IMR-90 (cell line): ENCODE data around the gene TUBB4A. TPM values are rescaled to one million over a fixed set of nuclear protein-coding genes. Genes with fewer than 3 reads are reported as not detected.

Source experiments
- ATAC-seq: fragments of 200-7000 bp; cut with Tn5 transposase; 2 replicates; pipeline ENCODE4 v1.9.1; 2020; ENCODE audit warnings: low read depth, mild to moderate bottlenecking, moderate library complexity
- BruUV-seq: library from RNA; stranded (reverse); fragments of 400-500 nt; replicated peaks from 2 replicates; lab custom pipeline; 2021; lab: Mats Ljungman, UMichigan
- CTCF ChIA-PET: fragments of 300-600 bp; formaldehyde crosslinking; extraction: SDS; loops from one replicate; lab custom pipeline; 2021; ENCODE audit warnings: antibody characterized with exemption; lab: Yijun Ruan, JAX
- POLR2A ChIA-PET: fragments of 300-600 bp; sonication (Branson Sonifier 250); formaldehyde crosslinking; loops from one replicate; lab custom pipeline; 2022; ENCODE audit warnings: antibody characterized with exemption; ENCODE audit not compliant: unreplicated experiment; lab: Charles Lee
- DNase-seq: peaks from one replicate; pipeline ENCODE4 v3.0.0; 2013
- H2AFZ ChIP-seq: replicated peaks from 2 replicates; pipeline ENCODE3; 2013; ENCODE audit warnings: low read length, mild to moderate bottlenecking; ENCODE audit not compliant: poor library complexity
- H2AK5ac ChIP-seq: 2 replicates; pipeline ENCODE4 v1.6.1; 2013; ENCODE audit warnings: low read depth, low read length, inconsistent platforms
- H2AK9ac ChIP-seq: replicated peaks from 2 replicates; pipeline ENCODE3; 2013; ENCODE audit warnings: mild to moderate bottlenecking, low read depth, low read length, moderate library complexity; ENCODE audit not compliant: poor library complexity
- H2BK120ac ChIP-seq: 2 replicates; pipeline ENCODE4 v1.6.1; 2013; ENCODE audit warnings: low read depth, low read length, inconsistent platforms
- H2BK15ac ChIP-seq: 3 replicates; pipeline ENCODE4 v1.6.1; 2013; ENCODE audit warnings: low read depth, low read length, inconsistent platforms
- H2BK20ac ChIP-seq: 2 replicates; pipeline ENCODE4 v1.6.1; 2013; ENCODE audit warnings: low read depth, mild to moderate bottlenecking, inconsistent platforms, low read length, moderate library complexity
- H2BK5ac ChIP-seq: 2 replicates; pipeline ENCODE4 v1.6.1; 2013; ENCODE audit warnings: mild to moderate bottlenecking, low read depth, low read length, inconsistent platforms; ENCODE audit not compliant: poor library complexity, severe bottlenecking
- H3K14ac ChIP-seq: replicated peaks from 2 replicates; pipeline ENCODE4 v1.6.1; 2013; ENCODE audit warnings: low read depth, low read length, inconsistent platforms
- H3K18ac ChIP-seq: 2 replicates; pipeline ENCODE4 v1.6.1; 2013; ENCODE audit warnings: low read depth, low read length, control low read depth
- H3K23ac ChIP-seq: 2 replicates; pipeline ENCODE4 v1.6.1; 2013; ENCODE audit warnings: low read depth, low read length, inconsistent platforms
- H3K27ac ChIP-seq: 2 replicates; pipeline ENCODE4 v1.5.1; 2013; ENCODE audit warnings: mild to moderate bottlenecking, control low read depth, low read length; ENCODE audit not compliant: insufficient read depth
- H3K27me3 ChIP-seq: 2 replicates; pipeline ENCODE4 v1.6.1; 2013; ENCODE audit warnings: low read length; ENCODE audit not compliant: control insufficient read depth, insufficient read depth
- H3K36me3 ChIP-seq: 2 replicates; pipeline ENCODE4 v1.6.1; 2013; ENCODE audit warnings: low read length, mixed read lengths; ENCODE audit not compliant: control insufficient read depth, insufficient read depth
- H3K4ac ChIP-seq: 2 replicates; pipeline ENCODE4 v1.6.1; 2013; ENCODE audit warnings: low read depth, low read length, inconsistent platforms
- H3K4me1 ChIP-seq: 2 replicates; pipeline ENCODE4 v1.6.1; 2013; ENCODE audit warnings: low read length, mixed read lengths; ENCODE audit not compliant: control insufficient read depth, insufficient read depth
- H3K4me2 ChIP-seq: 2 replicates; pipeline ENCODE4 v1.6.1; 2013; ENCODE audit warnings: low read depth, mild to moderate bottlenecking, control low read depth, low read length, moderate library complexity
- H3K4me3 ChIP-seq: 2 replicates; pipeline ENCODE4 v1.5.1; 2013; ENCODE audit warnings: low read depth, mild to moderate bottlenecking, control low read depth, low read length, moderate library complexity; ENCODE audit not compliant: insufficient read depth
- H3K56ac ChIP-seq: 2 replicates; pipeline ENCODE4 v1.6.1; 2013; ENCODE audit warnings: low read length, inconsistent platforms; ENCODE audit not compliant: insufficient read depth; ENCODE audit errors: extremely low read depth
- H3K79me1 ChIP-seq, 2 experiments: 2 replicates each; pipeline ENCODE4 v1.6.1; 2013; ENCODE audit warnings: low read length in 2 of 2, inconsistent platforms in 1 of 2, low read depth in 1 of 2
- H3K9ac ChIP-seq: 2 replicates; pipeline ENCODE4 v1.6.1; 2013; ENCODE audit warnings: low read depth, low read length, control low read depth
- H3K9me1 ChIP-seq: 2 replicates; pipeline ENCODE4 v1.6.1; 2013; ENCODE audit warnings: low read length, inconsistent platforms; ENCODE audit not compliant: insufficient read depth
- H3K9me3 ChIP-seq: 2 replicates; pipeline ENCODE4 v1.6.1; 2013; ENCODE audit warnings: low read length; ENCODE audit not compliant: control insufficient read depth, insufficient read depth
- H4K20me1 ChIP-seq: 2 replicates; pipeline ENCODE4 v1.6.1; 2013; ENCODE audit warnings: low read length, inconsistent platforms; ENCODE audit not compliant: insufficient read depth
- H4K5ac ChIP-seq: 2 replicates; pipeline ENCODE4 v1.6.1; 2013; ENCODE audit warnings: mild to moderate bottlenecking, low read depth, low read length, control low read depth
- H4K8ac ChIP-seq, 2 experiments: 2 replicates each; pipeline ENCODE4 v1.6.1; 2013; ENCODE audit warnings: low read depth in 2 of 2, low read length in 2 of 2, control low read depth in 1 of 2, inconsistent platforms in 1 of 2
- H4K91ac ChIP-seq: 2 replicates; pipeline ENCODE4 v1.6.1; 2013; ENCODE audit warnings: low read depth, low read length, inconsistent platforms; ENCODE audit not compliant: insufficient read depth
- BHLHE40 ChIP-seq: fragments of 150-350 bp; IDR thresholded peaks from 2 replicates; pipeline ENCODE4 v1.6.1; 2016; ENCODE audit warnings: mild to moderate bottlenecking, low read depth, low read length
- CEBPB ChIP-seq: IDR thresholded peaks from 2 replicates; pipeline ENCODE4 v1.6.1; 2012; ENCODE audit warnings: low read depth, low read length, improper control_type of control experiment
- CHD1 ChIP-seq: IDR thresholded peaks from 2 replicates; pipeline ENCODE4 v1.6.1; 2012; ENCODE audit warnings: low read depth, low read length, improper control_type of control experiment
- FOS ChIP-seq: fragments of 150-350 bp; IDR thresholded peaks from 2 replicates; pipeline ENCODE4 v1.6.1; 2016; ENCODE audit warnings: low read depth, low read length
- MAFK ChIP-seq: IDR thresholded peaks from 2 replicates; pipeline ENCODE4 v1.6.1; 2012; ENCODE audit warnings: low read depth, low read length, improper control_type of control experiment
- MAZ ChIP-seq: IDR thresholded peaks from 2 replicates; pipeline ENCODE4 v1.6.1; 2012; ENCODE audit warnings: low read depth, mild to moderate bottlenecking, low read length, improper control_type of control experiment, moderate library complexity, borderline replicate concordance
- MXI1 ChIP-seq: IDR thresholded peaks from 2 replicates; pipeline ENCODE4 v1.6.1; 2012; ENCODE audit warnings: low read depth, mild to moderate bottlenecking, low read length, moderate library complexity, borderline replicate concordance
- NFE2L2 ChIP-seq: fragments of 150-350 bp; IDR thresholded peaks from 2 replicates; pipeline ENCODE4 v1.6.1; 2016; ENCODE audit warnings: low read depth, mild to moderate bottlenecking, low read length
- POLR2A ChIP-seq: IDR thresholded peaks from 2 replicates; pipeline ENCODE4 v1.6.1; 2012; ENCODE audit warnings: mild to moderate bottlenecking, low read depth, low read length
- RAD21 ChIP-seq: IDR thresholded peaks from 2 replicates; pipeline ENCODE4 v1.6.1; 2012; ENCODE audit warnings: low read length, improper control_type of control experiment
- RCOR1 ChIP-seq: IDR thresholded peaks from 2 replicates; pipeline ENCODE4 v1.6.1; 2012; ENCODE audit warnings: mild to moderate bottlenecking, low read length, improper control_type of control experiment; ENCODE audit not compliant: insufficient replicate concordance
- RFX5 ChIP-seq: IDR thresholded peaks from 2 replicates; pipeline ENCODE4 v1.8.0; 2012; ENCODE audit warnings: low read depth, mild to moderate bottlenecking, low read length, moderate library complexity
- SMC3 ChIP-seq: fragments of 150-350 bp; IDR thresholded peaks from 2 replicates; pipeline ENCODE4 v1.6.1; 2016; ENCODE audit warnings: low read depth, mild to moderate bottlenecking, antibody characterized with exemption, low read length, moderate library complexity
- WGBS, 2 experiments: methylation state at CpG; one replicate each; pipeline versions ENCODE4 v1.1.5 to v1.1.7; 2013; ENCODE audit warnings: missing lambda C conversion rate in 2 of 2; ENCODE audit not compliant: insufficient read length in 1 of 2; ENCODE audit errors: extremely low coverage in 2 of 2; 5-methylcytosine and 5-hydroxymethylcytosine counted together
- dilution Hi-C: fragments of 300-500 bp; cut with HindIII; formaldehyde crosslinking; loops from one replicate; pipeline ENCODE4 v1.14.3; 2018; ENCODE audit warnings: low sequenced_read_pairs; ENCODE audit not compliant: unreplicated experiment
- in situ Hi-C: fragments of 300-500 bp; cut with MboI; formaldehyde crosslinking; loops from 3 replicates; pipeline ENCODE4 v1.14.3; 2019; ENCODE audit warnings: low sequenced_read_pairs, inconsistent platforms, mixed read lengths
- intact Hi-C: fragments of 100-400 bp; cut with micrococcal nuclease; formaldehyde crosslinking; loops from 2 replicates; pipeline ENCODE4 v1.10.0; 2022
- polyA plus RNA-seq, 3 experiments: library from polyadenylated mRNA; depleted of rRNA; stranded (reverse); fragments of >200 nt; gene quantifications; 2 replicates each; pipeline ENCODE4 v1.2.3, GENCODE V29; 2012; ENCODE audit warnings: low replicate concordance in 1 of 3
- total RNA-seq: library from RNA; depleted of rRNA; stranded (reverse); fragments of >200 nt; gene quantifications from 2 replicates; pipeline ENCODE4 v1.2.3, GENCODE V29; 2012
- TF ChIP-seq, protein P1 (sequence below): conservative IDR thresholded peaks from 2 replicates; pipeline ENCODE4 v1.5.1; 2012; ENCODE audit warnings: mild to moderate bottlenecking, low read depth, low read length, improper control_type of control experiment
- TF ChIP-seq, protein P2 (sequence below): fragments of 150-350 bp; IDR thresholded peaks from 2 replicates; pipeline ENCODE4 v1.6.1; 2017; ENCODE audit warnings: mild to moderate bottlenecking, antibody characterized with exemption, low read length, low read depth
- TF ChIP-seq, protein P3 (sequence below): fragments of 150-350 bp; IDR thresholded peaks from 2 replicates; pipeline ENCODE4 v1.6.1; 2016; ENCODE audit warnings: low read depth, mild to moderate bottlenecking, low read length, moderate library complexity, borderline replicate concordance

Gene TUBB4A
- total and polyA plus RNA-seq, 2 of the 4 experiments (the other 2 are of a cell fraction), result not detected

DNA sequence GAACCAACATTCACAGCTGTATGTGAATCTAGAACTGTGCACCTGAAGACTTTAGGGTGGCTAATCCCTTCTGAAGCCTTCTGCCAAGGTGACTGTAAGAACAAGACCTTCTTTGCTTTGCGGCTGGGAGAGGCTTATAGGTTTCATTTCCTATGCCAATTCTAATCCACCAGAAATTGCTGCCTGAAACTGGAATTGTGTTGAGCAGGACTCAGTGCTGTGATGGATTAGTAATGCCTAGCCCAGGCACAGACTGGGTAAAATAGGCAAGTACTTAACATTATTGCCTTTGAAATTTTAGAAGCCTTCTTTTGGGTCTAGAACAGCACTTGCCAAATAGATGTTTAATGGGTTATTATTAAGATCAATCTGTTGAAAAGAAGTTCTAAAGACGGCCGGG, 54.1 kb downstream of the TUBB4A start:
- no peak overlapping the region for H2BK20ac ChIP-seq
- no peak overlapping the region for H3K23ac ChIP-seq
- H3K18ac ChIP-seq, result no peak overlapping the region
- no peak overlapping the region for H3K56ac ChIP-seq
- H4K91ac ChIP-seq, result no peak overlapping the region
- no TSS peak for BruUV-seq
- no peak overlapping the region for H4K8ac ChIP-seq
- intact Hi-C loops, result no loop called here
- DNase-seq, result no peak
- TF ChIP-seq, protein P1, sequence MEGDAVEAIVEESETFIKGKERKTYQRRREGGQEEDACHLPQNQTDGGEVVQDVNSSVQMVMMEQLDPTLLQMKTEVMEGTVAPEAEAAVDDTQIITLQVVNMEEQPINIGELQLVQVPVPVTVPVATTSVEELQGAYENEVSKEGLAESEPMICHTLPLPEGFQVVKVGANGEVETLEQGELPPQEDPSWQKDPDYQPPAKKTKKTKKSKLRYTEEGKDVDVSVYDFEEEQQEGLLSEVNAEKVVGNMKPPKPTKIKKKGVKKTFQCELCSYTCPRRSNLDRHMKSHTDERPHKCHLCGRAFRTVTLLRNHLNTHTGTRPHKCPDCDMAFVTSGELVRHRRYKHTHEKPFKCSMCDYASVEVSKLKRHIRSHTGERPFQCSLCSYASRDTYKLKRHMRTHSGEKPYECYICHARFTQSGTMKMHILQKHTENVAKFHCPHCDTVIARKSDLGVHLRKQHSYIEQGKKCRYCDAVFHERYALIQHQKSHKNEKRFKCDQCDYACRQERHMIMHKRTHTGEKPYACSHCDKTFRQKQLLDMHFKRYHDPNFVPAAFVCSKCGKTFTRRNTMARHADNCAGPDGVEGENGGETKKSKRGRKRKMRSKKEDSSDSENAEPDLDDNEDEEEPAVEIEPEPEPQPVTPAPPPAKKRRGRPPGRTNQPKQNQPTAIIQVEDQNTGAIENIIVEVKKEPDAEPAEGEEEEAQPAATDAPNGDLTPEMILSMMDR, result no peak
- TF ChIP-seq MAZ, result no peak
- TF ChIP-seq RAD21, result no peak
- TF ChIP-seq MAFK, result no peak
- TF ChIP-seq FOS, result no peak
- no peak for TF ChIP-seq RFX5
- no peak for TF ChIP-seq MXI1
- TF ChIP-seq RCOR1, result no peak
- no peak for TF ChIP-seq CEBPB
- no peak for TF ChIP-seq NFE2L2
- no peak for TF ChIP-seq POLR2A
- no peak for TF ChIP-seq SMC3
- TF ChIP-seq, protein P2, sequence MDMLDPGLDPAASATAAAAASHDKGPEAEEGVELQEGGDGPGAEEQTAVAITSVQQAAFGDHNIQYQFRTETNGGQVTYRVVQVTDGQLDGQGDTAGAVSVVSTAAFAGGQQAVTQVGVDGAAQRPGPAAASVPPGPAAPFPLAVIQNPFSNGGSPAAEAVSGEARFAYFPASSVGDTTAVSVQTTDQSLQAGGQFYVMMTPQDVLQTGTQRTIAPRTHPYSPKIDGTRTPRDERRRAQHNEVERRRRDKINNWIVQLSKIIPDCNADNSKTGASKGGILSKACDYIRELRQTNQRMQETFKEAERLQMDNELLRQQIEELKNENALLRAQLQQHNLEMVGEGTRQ, result no peak
- no peak for TF ChIP-seq CHD1
- TF ChIP-seq BHLHE40, result no peak
- TF ChIP-seq, protein P3, sequence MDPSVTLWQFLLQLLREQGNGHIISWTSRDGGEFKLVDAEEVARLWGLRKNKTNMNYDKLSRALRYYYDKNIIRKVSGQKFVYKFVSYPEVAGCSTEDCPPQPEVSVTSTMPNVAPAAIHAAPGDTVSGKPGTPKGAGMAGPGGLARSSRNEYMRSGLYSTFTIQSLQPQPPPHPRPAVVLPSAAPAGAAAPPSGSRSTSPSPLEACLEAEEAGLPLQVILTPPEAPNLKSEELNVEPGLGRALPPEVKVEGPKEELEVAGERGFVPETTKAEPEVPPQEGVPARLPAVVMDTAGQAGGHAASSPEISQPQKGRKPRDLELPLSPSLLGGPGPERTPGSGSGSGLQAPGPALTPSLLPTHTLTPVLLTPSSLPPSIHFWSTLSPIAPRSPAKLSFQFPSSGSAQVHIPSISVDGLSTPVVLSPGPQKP, result no peak
- in situ Hi-C loops, result no loop called here
- H2BK5ac ChIP-seq, result no peak overlapping the region
- H3K79me1 ChIP-seq, result no peaks in the 10 kb centered on the region
- CTCF ChIA-PET, result no interaction called here
- 100% methylated on average over 2 of the region's 3 CpGs; no CpG with 5 or more reads in 1 of the 2 experiments for WGBS, 2 experiments
- no peaks in the 10 kb centered on the region for H3K4me1 ChIP-seq
- no peaks in the 10 kb centered on the region for H4K20me1 ChIP-seq
- H3K14ac ChIP-seq, result no peak overlapping the region
- no peak overlapping the region for H3K4ac ChIP-seq
- no peak for ATAC-seq
- dilution Hi-C loops, result no loop called here
- POLR2A ChIA-PET, result no interaction called here
- H3K27ac ChIP-seq, result no peak overlapping the region
- no peaks in the 10 kb centered on the region for H3K9me1 ChIP-seq
- H3K4me3 ChIP-seq, result no peak overlapping the region
- H3K9me3 ChIP-seq, result no peaks in the 10 kb centered on the region; the same call in 1 of the 2 replicates
- no peaks in the 10 kb centered on the region for H3K27me3 ChIP-seq
- H2AK9ac ChIP-seq, result no peak overlapping the region
- no peak overlapping the region for H2AK5ac ChIP-seq
- peaks cover 6% of the 10 kb centered on the region; the same call in 1 of the 2 replicates for H3K36me3 ChIP-seq
- no peak overlapping the region for H3K9ac ChIP-seq
- H2AFZ ChIP-seq, result no peak overlapping the region
- no peak overlapping the region for H3K4me2 ChIP-seq
- H2BK120ac ChIP-seq, result no peak overlapping the region
- no peak overlapping the region for H2BK15ac ChIP-seq
- no peak overlapping the region for H4K5ac ChIP-seq
